Lung (tissue), 12 donors: ENCODE results near the gene GPR151. TPM values are rescaled to one million over a fixed set of nuclear protein-coding genes. Genes with fewer than 3 reads are reported as not detected.

Source experiments
- ATAC-seq: fragments of 200-7000 bp; cut with Tn5 transposase; one replicate; pipeline ENCODE4 v1.9.1; 2020; ENCODE audit warnings: moderate number of reproducible peaks; ENCODE audit not compliant: insufficient read depth, low FRiP score
- DNase-seq, 3 donors: peaks; one replicate each; pipeline ENCODE4 v3.0.0-alpha.2; 2013 to 2017
- H3K27ac ChIP-seq, 2 donors: one replicate each; pipeline ENCODE4 v1.5.1; 2013; ENCODE audit warnings: mild to moderate bottlenecking in 2 of 2, moderate library complexity in 2 of 2, control low read depth in 1 of 2, inconsistent platforms in 1 of 2, low read depth in 1 of 2, low read length in 1 of 2
- H3K27me3 ChIP-seq, 3 donors: one replicate each; pipeline ENCODE4 v1.5.1; 2013; ENCODE audit warnings: low read length in 2 of 3; ENCODE audit not compliant: control insufficient read depth in 3 of 3, insufficient read depth in 3 of 3
- H3K36me3 ChIP-seq, 4 donors: one replicate each; pipeline ENCODE4 v1.5.1; 2013; ENCODE audit warnings: low read length in 4 of 4, mild to moderate bottlenecking in 1 of 4, moderate library complexity in 1 of 4; ENCODE audit not compliant: control insufficient read depth in 4 of 4, insufficient read depth in 4 of 4
- H3K4me1 ChIP-seq, 5 donors: one replicate each; pipeline ENCODE4 v1.5.1; 2013; ENCODE audit warnings: low read length in 5 of 5, mild to moderate bottlenecking in 2 of 5, moderate library complexity in 1 of 5; ENCODE audit not compliant: control insufficient read depth in 5 of 5, insufficient read depth in 5 of 5
- H3K4me3 ChIP-seq: one replicate; pipeline ENCODE4 v1.5.1; 2013; ENCODE audit warnings: mild to moderate bottlenecking, control low read depth, moderate library complexity
- H3K9ac ChIP-seq, 2 donors: one replicate each; pipeline ENCODE4 v1.5.1; 2013; ENCODE audit warnings: low read length in 2 of 2, control low read depth in 1 of 2; ENCODE audit not compliant: insufficient read depth in 1 of 2
- H3K9me3 ChIP-seq, 4 donors: one replicate each; pipeline ENCODE4 v1.5.1; 2013; ENCODE audit warnings: low read length in 3 of 4, mild to moderate bottlenecking in 1 of 4, moderate library complexity in 1 of 4; ENCODE audit not compliant: control insufficient read depth in 4 of 4, insufficient read depth in 3 of 4
- WGBS, 2 donors: extraction: QIAGEN DNeasy Blood & Tissue Kit; methylation state at CpG; one replicate each; pipeline ENCODE4 v1.1.7; 2013; 5-methylcytosine and 5-hydroxymethylcytosine counted together
- polyA plus RNA-seq, 2 donors: library from polyadenylated mRNA; stranded (reverse); fragments of 200-250 nt; gene quantifications; one replicate each; pipeline ENCODE4 v1.2.1, GENCODE V29; 2013
- total RNA-seq, 2 donors: library from RNA; depleted of rRNA in 1 of 2; stranded (reverse); fragments of >200 nt in 1 of 2; gene quantifications; one replicate each; pipeline ENCODE4 v1.2.1, GENCODE V29; 2014 to 2021
- TF ChIP-seq, protein P1 (sequence below): IDR thresholded peaks from 2 replicates; pipeline ENCODE4 v1.5.1; 2012; ENCODE audit warnings: mild to moderate bottlenecking; ENCODE audit errors: control extremely low read depth, extremely low read depth
- donor health status: control.
- donor health status: control.
- donor health status: Bipolar disorder and iron deficiency.
- donor health status: healthy.
- donor health status: DM: yes; HTN: yes; CAD: no.

GPR151 gene
- total and polyA plus RNA-seq, 4 donors = not detected

DNA sequence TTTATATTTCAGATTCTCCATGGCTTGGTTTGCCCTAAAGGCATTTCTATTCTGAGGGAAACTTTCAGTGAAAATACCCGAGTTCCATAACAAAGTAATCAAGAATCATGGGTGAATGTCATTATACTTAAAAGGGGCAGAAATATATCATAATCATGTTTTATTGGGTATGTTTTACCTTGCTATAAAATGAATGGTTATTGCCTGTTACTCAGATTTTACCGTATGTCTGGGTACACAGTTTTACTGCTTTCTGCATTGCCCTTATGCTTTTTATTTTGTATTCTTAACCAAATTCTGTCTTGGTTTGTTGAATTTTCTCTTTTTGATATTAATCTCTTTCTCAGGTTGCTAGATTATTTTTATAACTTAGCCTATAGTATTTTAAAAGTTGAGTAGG, 2.5 kb downstream of the GPR151 start:
- H3K4me3 ChIP-seq = no peak overlapping the region
- peaks cover 5 to 15% (median 9%) of the 10 kb centered on the region in 4 donors for H3K36me3 ChIP-seq
- H3K27ac ChIP-seq = no peak overlapping the region
- TF ChIP-seq, protein P1, sequence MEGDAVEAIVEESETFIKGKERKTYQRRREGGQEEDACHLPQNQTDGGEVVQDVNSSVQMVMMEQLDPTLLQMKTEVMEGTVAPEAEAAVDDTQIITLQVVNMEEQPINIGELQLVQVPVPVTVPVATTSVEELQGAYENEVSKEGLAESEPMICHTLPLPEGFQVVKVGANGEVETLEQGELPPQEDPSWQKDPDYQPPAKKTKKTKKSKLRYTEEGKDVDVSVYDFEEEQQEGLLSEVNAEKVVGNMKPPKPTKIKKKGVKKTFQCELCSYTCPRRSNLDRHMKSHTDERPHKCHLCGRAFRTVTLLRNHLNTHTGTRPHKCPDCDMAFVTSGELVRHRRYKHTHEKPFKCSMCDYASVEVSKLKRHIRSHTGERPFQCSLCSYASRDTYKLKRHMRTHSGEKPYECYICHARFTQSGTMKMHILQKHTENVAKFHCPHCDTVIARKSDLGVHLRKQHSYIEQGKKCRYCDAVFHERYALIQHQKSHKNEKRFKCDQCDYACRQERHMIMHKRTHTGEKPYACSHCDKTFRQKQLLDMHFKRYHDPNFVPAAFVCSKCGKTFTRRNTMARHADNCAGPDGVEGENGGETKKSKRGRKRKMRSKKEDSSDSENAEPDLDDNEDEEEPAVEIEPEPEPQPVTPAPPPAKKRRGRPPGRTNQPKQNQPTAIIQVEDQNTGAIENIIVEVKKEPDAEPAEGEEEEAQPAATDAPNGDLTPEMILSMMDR = no peak
- WGBS, 2 donors = 90 to 93% methylated on average over 2 of the region's 2 CpGs
- DNase-seq (no peak), ATAC-seq (no peak)
- H3K9ac ChIP-seq = no peak overlapping the region
- H3K27me3 ChIP-seq = no peaks in the 10 kb centered on the region
- no peaks in the 10 kb centered on the region for H3K9me3 ChIP-seq
- no peaks in the 10 kb centered on the region for H3K4me1 ChIP-seq

DNA sequence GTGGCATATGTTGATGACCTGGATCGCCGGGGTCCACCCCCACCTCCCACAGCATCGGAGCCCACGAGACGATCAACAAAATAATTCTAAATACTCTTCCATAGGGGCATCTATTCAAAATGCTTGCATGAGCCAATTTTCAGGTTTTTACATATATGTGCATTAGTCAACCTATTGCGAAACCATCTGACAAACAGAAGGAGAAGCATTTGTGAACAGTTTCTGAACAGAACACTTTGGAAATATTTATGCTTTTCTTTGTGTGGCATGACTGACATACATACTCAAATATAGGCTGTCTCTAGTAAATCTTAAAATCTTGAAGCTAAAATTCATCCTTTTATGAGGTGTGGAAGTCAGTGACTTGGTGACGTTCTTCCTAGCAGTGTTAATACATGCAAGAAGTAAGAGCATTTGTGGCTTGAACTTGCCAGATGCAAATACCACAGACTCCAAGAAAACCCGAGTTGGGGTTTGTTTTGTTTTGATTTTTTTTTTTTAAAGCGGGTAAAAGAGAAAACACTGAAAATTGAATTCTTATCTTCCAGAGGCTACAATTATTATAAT, 5.3 kb downstream of the GPR151 start:
- Histone ChIP-seq H3K9me3 (no peaks in the 10 kb centered on the region), H3K27me3 (no peaks in the 10 kb centered on the region), H3K4me1 (no peaks in the 10 kb centered on the region), H3K27ac (no peak overlapping the region), H3K9ac (no peak overlapping the region), H3K4me3 (no peak overlapping the region), H3K36me3 (peaks cover 5 to 38% (median 14%) of the 10 kb centered on the region in 4 donors)
- TF ChIP-seq, protein P1 = no peak
- ATAC-seq = no peak
- no peak for DNase-seq
- WGBS, 2 donors = 90 to 91% methylated on average over 9 of the region's 9 CpGs

DNA sequence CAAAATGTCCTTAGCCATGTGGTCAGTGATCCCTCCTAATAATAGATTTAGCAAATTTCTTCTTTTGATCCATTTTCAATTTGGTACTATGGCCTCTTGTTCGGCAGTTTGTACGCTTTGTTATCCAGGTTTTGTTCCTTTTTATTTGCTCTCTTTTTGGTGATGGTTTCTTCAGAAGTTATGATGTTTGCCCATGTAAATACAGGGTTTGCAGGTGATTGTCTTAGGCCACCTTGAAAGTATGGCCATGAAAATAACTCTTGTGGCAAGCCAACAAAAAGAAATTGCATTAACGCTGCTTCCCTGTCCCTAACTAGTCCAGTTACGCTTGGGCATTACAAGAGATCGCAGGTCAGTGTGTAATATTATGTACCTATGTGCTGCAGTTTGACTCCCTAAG, 8.6 kb downstream of the GPR151 start:
- no peaks in the 10 kb centered on the region for H3K4me1 ChIP-seq
- H3K9ac ChIP-seq = no peak overlapping the region
- no peak overlapping the region for H3K4me3 ChIP-seq
- WGBS, 2 donors = 95 to 98% methylated on average over 5 of the region's 5 CpGs
- no peak overlapping the region for H3K27ac ChIP-seq
- no peaks in the 10 kb centered on the region for H3K27me3 ChIP-seq
- no peak for ATAC-seq
- TF ChIP-seq, protein P1 = no peak
- no peak for DNase-seq
- no peaks in the 10 kb centered on the region for H3K9me3 ChIP-seq
- peaks cover 7 to 50% (median 22%) of the 10 kb centered on the region in 4 donors for H3K36me3 ChIP-seq

DNA sequence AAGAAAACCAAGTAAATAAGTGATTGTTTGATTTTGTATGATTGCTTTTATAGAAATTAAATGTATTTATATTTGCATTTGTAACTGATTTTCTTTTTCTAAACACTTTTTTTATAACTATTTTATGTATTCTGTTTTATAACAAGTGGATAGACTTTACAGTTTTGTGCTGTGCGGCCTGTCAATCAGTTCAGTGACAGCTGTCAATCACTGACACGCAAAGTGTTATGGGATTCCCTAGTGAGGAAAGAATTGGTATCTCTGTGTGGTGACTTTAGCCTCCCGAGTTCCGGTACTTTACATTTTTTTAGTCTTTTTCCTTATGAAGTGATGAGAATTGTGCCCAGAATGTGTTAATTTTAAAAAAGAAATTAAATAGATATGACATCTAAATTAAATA, 16.3 kb downstream of the GPR151 start:
- Histone ChIP-seq H3K9me3 (no peaks in the 10 kb centered on the region), H3K27me3 (no peaks in the 10 kb centered on the region), H3K4me3 (no peak overlapping the region), H3K27ac (no peak overlapping the region), H3K9ac (no peak overlapping the region), H3K36me3 (peaks cover 0 to 17% (median 10%) of the 10 kb centered on the region in 4 donors), H3K4me1 (no peaks in the 10 kb centered on the region)
- DNase-seq (no peak), ATAC-seq (no peak)
- TF ChIP-seq, protein P1 = no peak
- WGBS, 2 donors = 98 to 99% methylated on average over 4 of the region's 4 CpGs
